Measurements from ENCODE around the gene DNAI4. TPM values are rescaled to one million over a fixed set of nuclear protein-coding genes. Genes with fewer than 3 reads are reported as not detected.

Gene DNAI4
- total and polyA plus RNA-seq, 2 donors (not counting 3 experiments of a cell fraction or from before 2014, with no cell fraction given), result 0.51 to 3.3 TPM

DNA sequence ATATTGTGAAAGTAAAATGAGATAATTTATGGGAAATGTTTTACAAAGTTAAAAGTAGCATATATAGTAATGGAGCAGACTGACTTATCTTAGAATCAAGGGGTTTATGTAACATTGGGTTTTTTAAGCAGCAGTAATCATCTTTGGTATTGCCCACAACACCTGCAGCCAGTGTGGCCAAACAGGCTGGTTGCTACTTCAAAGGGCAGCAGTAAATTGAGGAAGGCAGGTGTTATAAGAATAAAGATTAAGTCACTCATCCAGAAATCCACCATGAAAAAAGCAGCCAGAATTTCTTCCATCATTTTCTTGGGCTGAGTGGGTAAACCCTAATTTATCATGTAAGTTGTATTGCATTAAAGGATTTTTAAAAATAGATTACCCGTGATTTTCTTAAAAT lies 155.7 kb downstream of the DNAI4 start:
- H3K36me3 ChIP-seq (ENCODE audit: control insufficient read depth in 2 of 2, extremely low read depth in 1 of 2, insufficient read depth in 2 of 2, low read length in 2 of 2), result no peaks in the 10 kb centered on the region
- TF ChIP-seq FOS (IDR thresholded peaks at IDR 0.05; ENCODE audit: borderline replicate concordance, insufficient read depth, low read length), result no peak
- TF ChIP-seq GATA2 (IDR thresholded peaks at IDR 0.05; ENCODE audit: insufficient read depth, insufficient read length, low read depth, low read length), result no peak
- no peak for TF ChIP-seq MYC (IDR thresholded peaks at IDR 0.05; ENCODE audit: low read depth, low read length)
- TF ChIP-seq, protein P1, sequence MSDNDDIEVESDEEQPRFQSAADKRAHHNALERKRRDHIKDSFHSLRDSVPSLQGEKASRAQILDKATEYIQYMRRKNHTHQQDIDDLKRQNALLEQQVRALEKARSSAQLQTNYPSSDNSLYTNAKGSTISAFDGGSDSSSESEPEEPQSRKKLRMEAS (IDR thresholded peaks at IDR 0.05; ENCODE audit: insufficient read depth, insufficient read length), result no peak
- TF ChIP-seq POLR2AphosphoS5 (IDR thresholded peaks at IDR 0.05; ENCODE audit: insufficient read depth, low read depth, low read length), result no peak
- TF ChIP-seq POLR2A (IDR thresholded peaks at IDR 0.05; ENCODE audit: low read depth, low read length), result no peak
- TF ChIP-seq, protein P2, sequence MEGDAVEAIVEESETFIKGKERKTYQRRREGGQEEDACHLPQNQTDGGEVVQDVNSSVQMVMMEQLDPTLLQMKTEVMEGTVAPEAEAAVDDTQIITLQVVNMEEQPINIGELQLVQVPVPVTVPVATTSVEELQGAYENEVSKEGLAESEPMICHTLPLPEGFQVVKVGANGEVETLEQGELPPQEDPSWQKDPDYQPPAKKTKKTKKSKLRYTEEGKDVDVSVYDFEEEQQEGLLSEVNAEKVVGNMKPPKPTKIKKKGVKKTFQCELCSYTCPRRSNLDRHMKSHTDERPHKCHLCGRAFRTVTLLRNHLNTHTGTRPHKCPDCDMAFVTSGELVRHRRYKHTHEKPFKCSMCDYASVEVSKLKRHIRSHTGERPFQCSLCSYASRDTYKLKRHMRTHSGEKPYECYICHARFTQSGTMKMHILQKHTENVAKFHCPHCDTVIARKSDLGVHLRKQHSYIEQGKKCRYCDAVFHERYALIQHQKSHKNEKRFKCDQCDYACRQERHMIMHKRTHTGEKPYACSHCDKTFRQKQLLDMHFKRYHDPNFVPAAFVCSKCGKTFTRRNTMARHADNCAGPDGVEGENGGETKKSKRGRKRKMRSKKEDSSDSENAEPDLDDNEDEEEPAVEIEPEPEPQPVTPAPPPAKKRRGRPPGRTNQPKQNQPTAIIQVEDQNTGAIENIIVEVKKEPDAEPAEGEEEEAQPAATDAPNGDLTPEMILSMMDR (IDR thresholded peaks at IDR 0.05; ENCODE audit: extremely low read depth in 1 of 2, insufficient read depth in 1 of 2, low read depth in 1 of 2, low read length in 2 of 2), result no peak
- no peak for TF ChIP-seq EZH2 (IDR thresholded peaks at IDR 0.05; ENCODE audit: borderline replicate concordance, low read depth, low read length, severe bottlenecking)
- no peak for TF ChIP-seq JUN (IDR thresholded peaks at IDR 0.05; ENCODE audit: borderline replicate concordance, insufficient read depth, insufficient read length, low read depth)
- H3K9me1 ChIP-seq (replicated peaks; ENCODE audit: control insufficient read depth, extremely low read depth, insufficient read depth, low read length), result no peaks in the 10 kb centered on the region
- H3K27ac ChIP-seq (ENCODE audit: insufficient read depth, low read depth, low read length), result no peak overlapping the region
- no peak overlapping the region for H3K4me2 ChIP-seq (ENCODE audit: insufficient read depth, low read length)
- H3K4me3 ChIP-seq (replicated peaks in 1 of 3; ENCODE audit: insufficient read depth in 1 of 3, low read depth in 1 of 3, low read length in 3 of 3), result no peak overlapping the region
- H4K20me1 ChIP-seq (replicated peaks; ENCODE audit: control insufficient read depth, extremely low read depth, insufficient read depth, low read length), result no peaks in the 10 kb centered on the region
- POLR2A ChIA-PET, result no interaction called here
- DNase-seq (ENCODE audit: low read depth, low spot score), result no peak
- CTCF ChIA-PET, result interaction anchor here (1.2 kb wide), 1 partner anchor 442 kb away, joined by 5 read pairs; no protein-coding TSS in a partner anchor
- no TSS peak for BruUV-seq (replicated peaks)
- dilution Hi-C loops (cut with MboI; ENCODE audit: extremely low pct_ligation_motif_present, low sequenced_read_pairs) (no loop called here), intact Hi-C loops (cut with micrococcal nuclease) (loop anchor here (5.0 to 10.0 kb wide), 2 partner anchors 228 to 736 kb away; no protein-coding TSS in a partner anchor)
- H3K9me3 ChIP-seq (replicated peaks; ENCODE audit: control insufficient read depth, insufficient read depth, low read length), result no peaks in the 10 kb centered on the region
- H3K27me3 ChIP-seq (ENCODE audit: control insufficient read depth in 2 of 2, insufficient read depth in 2 of 2, low read length in 2 of 2), result no peaks in the 10 kb centered on the region
- H3K4me1 ChIP-seq (ENCODE audit: control insufficient read depth, extremely low read depth, insufficient read depth, low read length), result no peaks in the 10 kb centered on the region
- H3K9ac ChIP-seq (replicated peaks; ENCODE audit: extremely low read depth, insufficient read depth, low read length), result no peak overlapping the region
- no peaks in the 10 kb centered on the region for H3K79me2 ChIP-seq (ENCODE audit: control insufficient read depth, insufficient read depth, low read length)
- FAIRE-seq, result no peak
- no peak overlapping the region for H2AFZ ChIP-seq (ENCODE audit: low read depth, low read length)

Measured in endothelial cell of umbilical vein (primary cell).